Urinary bladder (tissue), 4 donors: Measurements from ENCODE around the gene MPRIP. TPM values are rescaled to one million over a fixed set of nuclear protein-coding genes. Genes with fewer than 3 reads are reported as not detected.

Experiments used
- DNase-seq: peaks from one replicate; pipeline ENCODE4 v3.0.0-alpha.2; 2015; ENCODE audit errors: extremely low spot score
- H3K27ac ChIP-seq: one replicate; pipeline ENCODE4 v1.5.1; 2013; ENCODE audit warnings: low read depth, mild to moderate bottlenecking, moderate library complexity
- H3K36me3 ChIP-seq: one replicate; pipeline ENCODE4 v1.6.1; 2013; ENCODE audit warnings: mild to moderate bottlenecking, moderate library complexity; ENCODE audit not compliant: insufficient read depth
- H3K4me1 ChIP-seq: one replicate; pipeline ENCODE4 v1.6.1; 2013; ENCODE audit warnings: mild to moderate bottlenecking, moderate library complexity; ENCODE audit not compliant: insufficient read depth
- H3K4me3 ChIP-seq: one replicate; pipeline ENCODE4 v1.5.1; 2013; ENCODE audit warnings: low read depth, low read length
- WGBS: extraction: QIAGEN DNeasy Blood & Tissue Kit; methylation state at CpG from one replicate; pipeline ENCODE4 v1.1.7; 2013; 5-methylcytosine and 5-hydroxymethylcytosine counted together
- polyA plus RNA-seq: library from polyadenylated mRNA; stranded (reverse); fragments of 200-250 nt; gene quantifications from one replicate; pipeline ENCODE4 v1.2.3, GENCODE V29; 2013
- total RNA-seq: library from RNA; depleted of rRNA; stranded (reverse); fragments of >200 nt; gene quantifications from one replicate; pipeline ENCODE4 v1.2.3, GENCODE V29; 2014
- donor health status: healthy with polysubstance abuse.
- donor health status: healthy.

MPRIP gene
- total and polyA plus RNA-seq, 2 donors, result 91.4 to 158 TPM

DNA sequence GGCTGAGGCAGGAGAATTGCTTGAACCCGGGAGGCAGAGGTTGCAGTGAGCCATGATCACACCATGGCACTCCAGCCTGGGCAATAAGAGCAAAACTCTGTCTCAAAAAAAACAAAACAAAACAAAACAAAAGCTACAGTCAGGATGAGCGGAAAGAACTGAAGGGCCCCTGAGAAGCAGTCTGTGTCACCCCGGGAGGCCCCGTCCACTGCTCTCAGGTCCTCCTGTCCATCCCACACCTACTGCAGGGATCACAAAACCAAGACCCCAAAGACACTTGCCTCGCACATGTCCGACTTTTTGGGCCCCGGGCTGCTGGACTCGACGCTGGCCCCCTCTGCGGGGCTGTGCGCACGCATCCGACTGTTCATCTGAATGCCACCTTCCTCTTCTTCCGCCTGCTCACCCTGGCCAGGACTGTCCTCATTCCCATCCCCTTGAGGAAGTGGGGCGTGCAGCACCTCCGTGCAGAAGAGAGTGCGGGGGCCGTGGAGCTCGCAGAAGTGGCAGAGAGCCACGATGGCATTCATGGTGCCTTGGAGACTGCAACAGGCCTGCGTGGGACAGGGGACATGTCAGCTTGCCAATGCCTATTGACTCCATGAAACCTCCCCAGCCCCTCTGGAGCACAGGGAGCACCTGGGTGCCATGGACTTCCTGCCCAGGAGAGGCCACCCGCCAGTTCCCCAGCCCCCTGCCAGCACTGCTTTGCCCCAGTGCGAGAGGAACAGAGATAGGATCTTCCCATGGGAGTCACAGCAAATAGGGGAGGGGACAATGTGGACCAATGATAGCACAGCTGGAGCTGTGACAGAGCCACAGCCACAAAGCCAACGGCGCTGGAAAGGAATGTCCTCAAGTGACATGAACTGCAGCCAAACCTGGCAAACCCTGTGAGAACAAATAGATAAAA lies 185.6 kb downstream of the MPRIP start:
- H3K4me1 ChIP-seq, result no peaks in the 10 kb centered on the region
- DNase-seq, result no peak
- 91% methylated on average over 25 of the region's 25 CpGs for WGBS
- no peak overlapping the region for H3K4me3 ChIP-seq
- H3K27ac ChIP-seq, result no peak overlapping the region
- H3K36me3 ChIP-seq, result peaks cover 8% of the 10 kb centered on the region

DNA sequence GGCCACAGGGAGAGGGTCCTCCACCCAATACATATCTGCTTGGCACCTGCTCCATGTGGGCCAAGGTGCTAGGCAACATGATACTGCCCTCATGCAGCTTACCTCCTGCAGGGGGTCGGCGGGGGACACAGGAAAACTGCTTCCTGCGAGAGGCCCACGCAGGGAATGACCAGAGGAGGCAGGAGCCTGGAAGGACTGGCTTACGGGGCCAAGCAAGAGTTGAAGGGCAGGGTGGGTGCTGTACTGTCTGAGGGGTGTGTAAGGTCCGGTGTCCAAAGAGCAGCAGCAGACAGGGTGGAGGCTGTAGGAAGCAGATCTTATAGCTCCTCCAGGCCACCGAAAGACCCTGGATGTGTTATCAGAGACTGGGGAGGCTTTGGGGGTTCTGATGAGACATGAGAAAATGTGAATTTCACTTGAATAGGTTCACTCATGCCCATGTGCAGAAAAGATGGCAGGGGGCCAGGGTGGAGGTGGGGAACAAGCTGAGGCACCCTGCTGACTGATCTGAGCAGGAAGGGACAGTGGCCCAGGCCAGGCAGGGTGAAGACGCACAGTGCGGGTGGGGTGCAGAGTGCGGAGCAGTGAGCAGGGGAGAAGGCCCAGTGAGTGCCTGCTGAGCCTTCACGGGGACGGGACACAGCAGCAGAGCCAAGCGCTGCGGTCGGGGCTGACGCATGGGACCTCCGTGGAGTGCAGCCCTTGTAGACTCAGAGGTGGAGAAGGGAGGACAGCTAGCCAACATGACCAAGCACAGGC lies 186.4 kb downstream of the MPRIP start:
- WGBS, result 91% methylated on average over 17 of the region's 17 CpGs
- peaks cover 5% of the 10 kb centered on the region for H3K36me3 ChIP-seq
- H3K27ac ChIP-seq, result no peak overlapping the region
- DNase-seq, result no peak
- no peaks in the 10 kb centered on the region for H3K4me1 ChIP-seq
- H3K4me3 ChIP-seq, result no peak overlapping the region

GRCh38 chr17:17229416-17230384 lies 187.4 kb downstream of the MPRIP start:
- H3K36me3 ChIP-seq, result peaks cover 4% of the 10 kb centered on the region
- DNase-seq, result no peak

GRCh38 chr17:17231621-17232302 lies 189.5 kb downstream of the MPRIP start:
- no peaks in the 10 kb centered on the region for H3K4me1 ChIP-seq
- no peak overlapping the region for H3K4me3 ChIP-seq
- H3K27ac ChIP-seq, result no peak overlapping the region
- peaks cover 2% of the 10 kb centered on the region for H3K36me3 ChIP-seq
- no peak for DNase-seq
- WGBS, result 84% methylated on average over 16 of the region's 16 CpGs

More at GRCh38 chr17:17229416-17230384, 187.4 kb downstream of the MPRIP start:
- WGBS, result 91% methylated on average over 26 of the region's 26 CpGs
- H3K4me3 ChIP-seq, result no peak overlapping the region
- H3K4me1 ChIP-seq, result no peaks in the 10 kb centered on the region
- no peak overlapping the region for H3K27ac ChIP-seq

GRCh38 chr17:17232303-17232621 lies 190.0 kb downstream of the MPRIP start:
- H3K4me3 ChIP-seq, result no peak overlapping the region
- DNase-seq, result no peak
- no peak overlapping the region for H3K27ac ChIP-seq
- peaks cover 2% of the 10 kb centered on the region for H3K36me3 ChIP-seq
- no peaks in the 10 kb centered on the region for H3K4me1 ChIP-seq
- WGBS, result 81% methylated on average over 11 of the region's 11 CpGs

DNA sequence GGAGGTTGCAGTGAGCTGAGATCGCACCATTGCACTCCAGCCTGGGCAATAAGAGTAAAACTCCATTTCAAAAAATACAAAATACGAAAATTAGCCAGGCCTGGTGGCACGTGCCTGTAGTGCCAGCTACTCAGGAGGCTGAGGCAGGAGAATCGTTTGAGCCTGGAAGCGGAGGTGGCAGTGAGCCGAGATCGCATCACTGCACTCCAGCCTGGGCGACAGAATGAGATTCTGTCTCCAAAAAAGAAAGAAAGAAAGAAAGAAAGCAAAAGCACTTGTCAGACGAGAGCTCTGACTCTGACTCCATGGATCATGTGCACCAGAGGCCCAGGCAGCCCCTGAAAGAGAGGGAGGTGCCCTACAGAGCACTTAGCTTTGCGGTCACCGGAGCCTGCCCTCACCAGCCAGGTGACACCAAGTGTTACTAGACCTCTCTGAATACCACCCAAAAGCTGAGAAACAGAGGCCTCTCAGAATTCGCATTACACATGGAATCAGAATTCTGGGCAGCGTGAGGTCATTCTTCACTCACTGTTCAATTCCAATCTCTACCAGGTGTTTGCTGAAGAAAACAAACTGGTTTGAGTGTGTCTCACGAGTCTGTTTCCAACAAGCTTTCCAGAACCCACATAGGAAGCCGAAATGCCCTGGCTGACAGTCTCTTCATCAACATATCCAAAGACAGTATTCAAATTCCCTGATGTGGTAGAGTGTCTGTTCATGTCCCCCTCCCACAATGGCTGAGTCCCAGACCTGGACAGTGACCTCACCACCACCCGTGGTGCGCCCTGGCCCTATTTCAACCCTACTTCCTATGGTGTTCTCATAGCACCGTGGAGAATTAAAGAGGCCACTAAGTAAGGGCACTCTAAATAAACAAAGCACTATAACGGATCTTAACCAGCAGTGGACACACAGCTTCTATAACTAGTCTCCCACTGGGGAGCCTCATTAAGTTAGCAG lies 193.2 kb downstream of the MPRIP start:
- 59% methylated on average over 19 of the region's 19 CpGs for WGBS
- no peaks in the 10 kb centered on the region for H3K4me1 ChIP-seq
- peak overlapping the region; percentile 89 for H3K4me3 ChIP-seq
- H3K27ac ChIP-seq, result no peak overlapping the region
- DNase-seq, result no peak
- no peaks in the 10 kb centered on the region for H3K36me3 ChIP-seq

GRCh38 chr17:17236295-17237025 lies 194.2 kb downstream of the MPRIP start:
- 1% methylated on average over 31 of the region's 31 CpGs for WGBS

DNA sequence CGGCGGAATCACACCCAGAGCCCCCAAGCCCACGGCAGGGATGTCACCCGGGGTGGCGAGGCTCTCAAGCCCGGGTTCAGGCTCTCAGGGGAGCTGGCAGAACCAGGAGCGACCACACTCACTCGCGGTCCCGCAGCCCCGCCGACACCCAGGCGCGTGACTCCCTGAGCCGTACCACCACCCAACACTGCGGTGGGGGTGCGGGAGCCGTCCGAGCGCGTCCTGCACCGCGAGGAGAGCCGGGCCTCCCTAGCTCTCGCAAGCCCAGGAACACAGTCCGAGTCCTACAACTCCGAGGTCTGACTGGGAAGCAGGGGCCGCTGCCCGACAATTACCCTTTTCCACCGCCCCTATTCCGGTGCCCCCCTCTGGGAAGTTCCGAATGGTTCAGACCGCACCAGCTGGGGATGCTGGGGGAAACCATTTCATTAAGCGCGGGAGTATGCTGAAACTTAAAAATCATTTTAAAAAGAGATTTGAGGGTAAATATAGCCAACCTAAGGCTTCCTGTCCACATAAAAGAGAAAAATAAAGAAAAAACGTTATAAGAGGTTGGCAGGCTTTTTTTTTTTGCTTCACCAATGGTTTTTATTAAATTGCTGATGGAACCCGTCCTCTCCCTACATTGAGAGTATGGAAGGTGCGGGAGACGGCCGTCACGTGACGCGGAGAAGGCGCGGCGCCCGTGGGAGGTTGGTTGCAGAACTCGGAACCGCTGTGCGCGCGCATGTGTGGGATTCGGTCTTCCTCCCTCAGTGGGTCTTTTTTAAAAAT lies 195.0 kb downstream of the MPRIP start, which contains the start of gene FLCN:
FLCN (minus strand) TSS at position 143 of the 774 bp plus-strand sequence. CDS start 9,031 bp downstream, outside the sequence.
- H3K4me3 ChIP-seq, result peak within 1 kb of the TSS; percentile 89
- DNase-seq, result peak; percentile 79
- H3K4me1 ChIP-seq, result no peaks in the 10 kb centered on the region
- H3K27ac ChIP-seq, result peak within 1 kb of the TSS; percentile 89
- WGBS, result under 1% methylated on average over 53 of the region's 53 CpGs
- no peaks in the 10 kb centered on the region for H3K36me3 ChIP-seq

More at GRCh38 chr17:17236295-17237025, 194.2 kb downstream of the MPRIP start:
- peak overlapping the region; percentile 89 for H3K4me3 ChIP-seq
- no peak for DNase-seq
- no peaks in the 10 kb centered on the region for H3K36me3 ChIP-seq
- peak overlapping the region; percentile 89 for H3K27ac ChIP-seq
- H3K4me1 ChIP-seq, result no peaks in the 10 kb centered on the region

- Histone ChIP-seq H3K4me1 (no peaks in the 10 kb centered on the region), H3K4me3 (no peak overlapping the region), H3K36me3 (no peaks in the 10 kb centered on the region), H3K27ac (no peak overlapping the region)
- 68% methylated on average over 1 of the region's 1 CpG for WGBS
- no peak for DNase-seq
Observed at GRCh38 chr17:17239832-17240231, 197.6 kb downstream of the MPRIP start.

GRCh38 chr17:17241656-17242055 lies 199.4 kb downstream of the MPRIP start:
- Histone ChIP-seq H3K27ac (no peak overlapping the region), H3K4me3 (no peak overlapping the region), H3K4me1 (no peaks in the 10 kb centered on the region), H3K36me3 (no peaks in the 10 kb centered on the region)
- WGBS, result 91% methylated on average over 10 of the region's 10 CpGs
- DNase-seq, result no peak

GRCh38 chr17:17242246-17242645 lies 200.0 kb downstream of the MPRIP start:
- no peak for DNase-seq
- no peak overlapping the region for H3K4me3 ChIP-seq

More at GRCh38 chr17:17242246-17242645, 200.0 kb downstream of the MPRIP start:
- no peak overlapping the region for H3K27ac ChIP-seq
- WGBS, result 94% methylated on average over 7 of the region's 7 CpGs
- no peaks in the 10 kb centered on the region for H3K4me1 ChIP-seq
- no peaks in the 10 kb centered on the region for H3K36me3 ChIP-seq
